Measurements from ENCODE around the gene WFIKKN1. TPM values are rescaled to one million over a fixed set of nuclear protein-coding genes. Genes with fewer than 3 reads are reported as not detected.

WFIKKN1 gene
- total and polyA plus RNA-seq, 2 of the 13 experiments (the other 11 are each of a cell fraction or from before 2014, with no cell fraction given): 1.7 to 4.9 TPM

DNA sequence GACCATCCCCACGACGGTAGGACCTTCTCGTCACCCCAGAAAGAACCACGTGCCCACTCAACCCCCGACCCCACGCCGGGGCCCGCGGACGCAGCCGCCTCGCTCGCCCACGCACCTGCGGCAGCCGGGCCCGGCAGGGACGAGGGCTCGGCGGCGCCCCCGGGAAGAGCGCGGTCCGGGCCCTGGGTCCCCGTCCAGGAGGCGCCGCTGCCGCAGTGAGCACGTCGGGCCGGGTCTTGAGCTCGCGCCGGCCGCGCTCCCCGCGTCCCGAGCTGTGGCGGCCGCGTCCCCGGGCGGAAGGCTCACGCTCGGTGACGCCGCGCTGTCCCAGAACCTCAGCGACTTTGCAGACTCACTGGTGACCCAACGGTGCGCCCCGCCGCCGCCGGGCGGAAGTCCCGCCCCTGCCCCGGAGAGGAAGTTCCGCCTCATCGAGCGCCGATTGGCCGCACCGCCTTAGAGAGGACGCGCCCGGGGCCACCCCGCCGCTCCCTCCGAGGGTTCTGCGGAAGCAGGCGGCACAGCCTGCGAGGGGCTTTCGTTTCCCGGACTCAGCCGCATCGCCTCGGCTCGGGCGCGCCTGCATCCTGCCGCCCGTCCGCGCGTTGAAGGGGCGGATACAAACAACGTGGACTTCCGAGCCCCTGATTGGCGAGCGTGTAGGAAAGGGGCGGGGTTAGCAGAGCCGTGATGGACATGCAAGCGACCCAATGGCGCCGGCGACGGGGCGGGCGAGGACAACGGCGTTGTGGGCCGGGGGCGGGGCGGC lies 41.7 kb upstream of the WFIKKN1 start (continued):
- TF ChIP-seq ZNF207 (IDR thresholded peaks at IDR 0.05; ENCODE audit: borderline replicate concordance): no peak
- TF ChIP-seq HDAC6 (IDR thresholded peaks at IDR 0.05; ENCODE audit: low read depth, low read length): no peak
- TF ChIP-seq, protein P1, sequence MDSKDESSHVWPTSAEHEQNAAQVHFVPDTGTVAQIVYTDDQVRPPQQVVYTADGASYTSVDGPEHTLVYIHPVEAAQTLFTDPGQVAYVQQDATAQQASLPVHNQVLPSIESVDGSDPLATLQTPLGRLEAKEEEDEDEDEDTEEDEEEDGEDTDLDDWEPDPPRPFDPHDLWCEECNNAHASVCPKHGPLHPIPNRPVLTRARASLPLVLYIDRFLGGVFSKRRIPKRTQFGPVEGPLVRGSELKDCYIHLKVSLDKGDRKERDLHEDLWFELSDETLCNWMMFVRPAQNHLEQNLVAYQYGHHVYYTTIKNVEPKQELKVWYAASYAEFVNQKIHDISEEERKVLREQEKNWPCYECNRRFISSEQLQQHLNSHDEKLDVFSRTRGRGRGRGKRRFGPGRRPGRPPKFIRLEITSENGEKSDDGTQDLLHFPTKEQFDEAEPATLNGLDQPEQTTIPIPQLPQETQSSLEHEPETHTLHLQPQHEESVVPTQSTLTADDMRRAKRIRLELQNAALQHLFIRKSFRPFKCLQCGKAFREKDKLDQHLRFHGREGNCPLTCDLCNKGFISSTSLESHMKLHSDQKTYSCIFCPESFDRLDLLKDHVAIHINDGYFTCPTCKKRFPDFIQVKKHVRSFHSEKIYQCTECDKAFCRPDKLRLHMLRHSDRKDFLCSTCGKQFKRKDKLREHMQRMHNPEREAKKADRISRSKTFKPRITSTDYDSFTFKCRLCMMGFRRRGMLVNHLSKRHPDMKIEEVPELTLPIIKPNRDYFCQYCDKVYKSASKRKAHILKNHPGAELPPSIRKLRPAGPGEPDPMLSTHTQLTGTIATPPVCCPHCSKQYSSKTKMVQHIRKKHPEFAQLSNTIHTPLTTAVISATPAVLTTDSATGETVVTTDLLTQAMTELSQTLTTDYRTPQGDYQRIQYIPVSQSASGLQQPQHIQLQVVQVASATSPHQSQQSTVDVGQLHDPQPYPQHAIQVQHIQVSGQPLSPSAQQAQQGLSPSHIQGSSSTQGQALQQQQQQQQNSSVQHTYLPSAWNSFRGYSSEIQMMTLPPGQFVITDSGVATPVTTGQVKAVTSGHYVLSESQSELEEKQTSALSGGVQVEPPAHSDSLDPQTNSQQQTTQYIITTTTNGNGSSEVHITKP (CRISPR knock-in tag; IDR thresholded peaks at IDR 0.05; ENCODE audit: low read depth): no peak
- TF ChIP-seq TCF7L2 (IDR thresholded peaks at IDR 0.05; ENCODE audit: low read depth, low read length): no peak
- no peak for TF ChIP-seq ZNF615 (CRISPR knock-in tag; IDR thresholded peaks at IDR 0.05; ENCODE audit: borderline replicate concordance)
- TF ChIP-seq, protein P2, sequence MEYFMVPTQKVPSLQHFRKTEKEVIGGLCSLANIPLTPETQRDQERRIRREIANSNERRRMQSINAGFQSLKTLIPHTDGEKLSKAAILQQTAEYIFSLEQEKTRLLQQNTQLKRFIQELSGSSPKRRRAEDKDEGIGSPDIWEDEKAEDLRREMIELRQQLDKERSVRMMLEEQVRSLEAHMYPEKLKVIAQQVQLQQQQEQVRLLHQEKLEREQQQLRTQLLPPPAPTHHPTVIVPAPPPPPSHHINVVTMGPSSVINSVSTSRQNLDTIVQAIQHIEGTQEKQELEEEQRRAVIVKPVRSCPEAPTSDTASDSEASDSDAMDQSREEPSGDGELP (IDR thresholded peaks at IDR 0.05; ENCODE audit: borderline replicate concordance, low read depth): no peak
- 0 out of 2 replicates have a peak, but pooled peaks have one; percentile 60 for TF ChIP-seq ZNF558 (CRISPR knock-in tag; IDR thresholded peaks at IDR 0.05; ENCODE audit: borderline replicate concordance)
- TF ChIP-seq, protein P3, sequence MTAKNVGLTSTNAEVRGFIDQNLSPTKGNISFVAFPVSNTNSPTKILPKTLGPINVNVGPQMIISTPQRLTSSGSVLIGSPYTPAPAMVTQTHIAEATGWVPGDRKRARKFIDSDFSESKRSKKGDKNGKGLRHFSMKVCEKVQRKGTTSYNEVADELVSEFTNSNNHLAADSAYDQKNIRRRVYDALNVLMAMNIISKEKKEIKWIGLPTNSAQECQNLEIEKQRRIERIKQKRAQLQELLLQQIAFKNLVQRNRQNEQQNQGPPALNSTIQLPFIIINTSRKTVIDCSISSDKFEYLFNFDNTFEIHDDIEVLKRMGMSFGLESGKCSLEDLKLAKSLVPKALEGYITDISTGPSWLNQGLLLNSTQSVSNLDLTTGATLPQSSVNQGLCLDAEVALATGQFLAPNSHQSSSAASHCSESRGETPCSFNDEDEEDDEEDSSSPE (CRISPR knock-in tag; IDR thresholded peaks at IDR 0.05): peak; percentile 54; the same call in 1 of the 2 replicates
- TF ChIP-seq, protein P4, sequence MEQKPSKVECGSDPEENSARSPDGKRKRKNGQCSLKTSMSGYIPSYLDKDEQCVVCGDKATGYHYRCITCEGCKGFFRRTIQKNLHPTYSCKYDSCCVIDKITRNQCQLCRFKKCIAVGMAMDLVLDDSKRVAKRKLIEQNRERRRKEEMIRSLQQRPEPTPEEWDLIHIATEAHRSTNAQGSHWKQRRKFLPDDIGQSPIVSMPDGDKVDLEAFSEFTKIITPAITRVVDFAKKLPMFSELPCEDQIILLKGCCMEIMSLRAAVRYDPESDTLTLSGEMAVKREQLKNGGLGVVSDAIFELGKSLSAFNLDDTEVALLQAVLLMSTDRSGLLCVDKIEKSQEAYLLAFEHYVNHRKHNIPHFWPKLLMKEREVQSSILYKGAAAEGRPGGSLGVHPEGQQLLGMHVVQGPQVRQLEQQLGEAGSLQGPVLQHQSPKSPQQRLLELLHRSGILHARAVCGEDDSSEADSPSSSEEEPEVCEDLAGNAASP (CRISPR knock-in tag; IDR thresholded peaks at IDR 0.05; ENCODE audit: borderline replicate concordance): no peak
- no peak for TF ChIP-seq JUND (CRISPR knock-in tag; IDR thresholded peaks at IDR 0.05)
- no peak for TF ChIP-seq ZNF570 (CRISPR knock-in tag; IDR thresholded peaks at IDR 0.05; ENCODE audit: borderline replicate concordance)
- TF ChIP-seq GATA4 (IDR thresholded peaks at IDR 0.05; ENCODE audit: borderline replicate concordance, low read depth): 0 out of 2 replicates have a peak, but pooled peaks have one; percentile 30
- TF ChIP-seq ZNF777 (CRISPR knock-in tag; IDR thresholded peaks at IDR 0.05): peak; percentile 69
- TF ChIP-seq RBAK (CRISPR knock-in tag; IDR thresholded peaks at IDR 0.05): no peak
- no peak for TF ChIP-seq JDP2 (CRISPR knock-in tag; IDR thresholded peaks at IDR 0.05; ENCODE audit: borderline replicate concordance)
- TF ChIP-seq AGO1 (IDR thresholded peaks at IDR 0.05; ENCODE audit: low read depth, low read length, poor library complexity, severe bottlenecking): peak; percentile 40
- no peak for TF ChIP-seq NR2F6 (IDR thresholded peaks at IDR 0.05)
- TF ChIP-seq NR2F6 (CRISPR knock-in tag; IDR thresholded peaks at IDR 0.05): peak; percentile 54; the same call in 1 of the 2 replicates
- TF ChIP-seq RXRB (CRISPR knock-in tag; IDR thresholded peaks at IDR 0.05; ENCODE audit: borderline replicate concordance): peak; percentile 38; the same call in 1 of the 2 replicates
- TF ChIP-seq ZNF432 (CRISPR knock-in tag; IDR thresholded peaks at IDR 0.05; ENCODE audit: borderline replicate concordance): no peak
- TF ChIP-seq BORCS8-MEF2B (CRISPR knock-in tag; IDR thresholded peaks at IDR 0.05): no peak
- TF ChIP-seq HOXA7 (CRISPR knock-in tag; IDR thresholded peaks at IDR 0.05): no peak
- no peak for TF ChIP-seq DNMT1 (CRISPR knock-in tag; IDR thresholded peaks at IDR 0.05)
